ENCODE measurements around the gene PIK3R1. TPM values are rescaled to one million over a fixed set of nuclear protein-coding genes. Genes with fewer than 3 reads are reported as not detected.

Gene PIK3R1
- total RNA-seq, 1 experiment from 2014 or later, result 47.8 TPM

GRCh38 chr5:68286612-68286912 is 71.0 kb downstream of the PIK3R1 start:
- no peak for DNase-seq
- H3K36me3 ChIP-seq (ENCODE audit: control insufficient read depth, insufficient read depth, low read length), result peaks cover 4% of the 10 kb centered on the region; the same call in 1 of the 2 replicates
- Mint-ChIP-seq H3K27ac (ENCODE audit: unreplicated experiment) (no peak overlapping the region), H3K36me3 (ENCODE audit: insufficient read depth, unreplicated experiment) (peaks cover 27% of the 10 kb centered on the region), H3K4me3 (ENCODE audit: unreplicated experiment) (no peak overlapping the region), H3K27me3 (ENCODE audit: insufficient read depth, unreplicated experiment) (no peaks in the 10 kb centered on the region), H3K4me1 (ENCODE audit: low read depth, unreplicated experiment) (peaks cover 40% of the 10 kb centered on the region), H3K9me3 (ENCODE audit: unreplicated experiment) (no peaks in the 10 kb centered on the region)
- peaks cover 29% of the 10 kb centered on the region for H3K4me1 ChIP-seq
- no peak for TF ChIP-seq CTCF (IDR thresholded peaks at IDR 0.05; ENCODE audit: insufficient read depth in 1 of 2, low read depth in 1 of 2, low read length in 1 of 2, severe bottlenecking in 1 of 2, unreplicated experiment in 1 of 2)
- no peak overlapping the region for H3K4me3 ChIP-seq (ENCODE audit: low read depth, low read length)
- CTCF ChIA-PET, result interaction anchor here (0.5 to 1.7 kb wide), 5 partner anchors 34 to 279 kb away, joined by 3 to 8 read pairs (median 4); no protein-coding TSS in a partner anchor
- POLR2A ChIA-PET, result no interaction called here
- no TSS peak for BruUV-seq (replicated peaks)
- no peaks in the 10 kb centered on the region for H3K27me3 ChIP-seq (replicated peaks; ENCODE audit: control insufficient read depth, insufficient read depth, low read length)
- H3K9me3 ChIP-seq, result no peaks in the 10 kb centered on the region
- intact Hi-C loops (cut with micrococcal nuclease; ENCODE audit: unreplicated experiment), result loop anchor here (1.0 to 10.0 kb wide), 8 partner anchors 36 to 676 kb away; no protein-coding TSS in a partner anchor

- H3K36me3 ChIP-seq (ENCODE audit: control insufficient read depth, insufficient read depth, low read length), result no peaks in the 10 kb centered on the region; the same call in none of the 2 replicates
These were observed 72.0 kb downstream of the PIK3R1 start for GRCh38 chr5:68287631-68287975.

GRCh38 chr5:68287976-68288706 is 72.6 kb downstream of the PIK3R1 start:
- peaks cover 29% of the 10 kb centered on the region for H3K4me1 ChIP-seq
- peaks cover 2% of the 10 kb centered on the region for H3K36me3 ChIP-seq (ENCODE audit: control insufficient read depth, insufficient read depth, low read length)
- no TSS peak for BruUV-seq (replicated peaks)
- H3K27me3 ChIP-seq (replicated peaks; ENCODE audit: control insufficient read depth, insufficient read depth, low read length), result no peaks in the 10 kb centered on the region
- TF ChIP-seq CTCF (IDR thresholded peaks at IDR 0.05; ENCODE audit: insufficient read depth in 1 of 2, low read depth in 1 of 2, low read length in 1 of 2, severe bottlenecking in 1 of 2, unreplicated experiment in 1 of 2), result no peak
- Mint-ChIP-seq H3K4me1 (ENCODE audit: low read depth, unreplicated experiment) (peaks cover 40% of the 10 kb centered on the region), H3K9me3 (ENCODE audit: unreplicated experiment) (no peaks in the 10 kb centered on the region), H3K36me3 (ENCODE audit: insufficient read depth, unreplicated experiment) (peaks cover 23% of the 10 kb centered on the region), H3K27ac (ENCODE audit: unreplicated experiment) (peak overlapping the region; percentile 83), H3K4me3 (ENCODE audit: unreplicated experiment) (peak overlapping the region; percentile 88), H3K27me3 (ENCODE audit: insufficient read depth, unreplicated experiment) (no peaks in the 10 kb centered on the region)
- DNase-seq, result peak; percentile 75 to 76
- H3K9me3 ChIP-seq, result no peaks in the 10 kb centered on the region
- ChIA-PET POLR2A (interaction anchor here (0.6 kb wide), 1 partner anchor 1167 kb away, joined by 3 read pairs; no protein-coding TSS in a partner anchor), CTCF (interaction anchor here (0.7 kb wide), 1 partner anchor 73 kb away, joined by 3 read pairs; the partner anchor contains the start of gene PIK3R1)
- H3K4me3 ChIP-seq (ENCODE audit: low read depth, low read length), result peak overlapping the region; percentile 42
- intact Hi-C loops (cut with micrococcal nuclease; ENCODE audit: unreplicated experiment), result loop anchor here (2.0 to 10.0 kb wide), 6 partner anchors 34 to 675 kb away; no protein-coding TSS in a partner anchor

More at GRCh38 chr5:68287631-68287975, 72.0 kb downstream of the PIK3R1 start:
- TF ChIP-seq CTCF (IDR thresholded peaks at IDR 0.05; ENCODE audit: insufficient read depth in 1 of 2, low read depth in 1 of 2, low read length in 1 of 2, severe bottlenecking in 1 of 2, unreplicated experiment in 1 of 2), result no peak
- peak overlapping the region; percentile 39 for H3K27ac Mint-ChIP-seq (ENCODE audit: unreplicated experiment)
- H3K36me3 Mint-ChIP-seq (ENCODE audit: insufficient read depth, unreplicated experiment), result peaks cover 24% of the 10 kb centered on the region
- DNase-seq, result no peak
- POLR2A ChIA-PET, result no interaction called here
- intact Hi-C loops (cut with micrococcal nuclease; ENCODE audit: unreplicated experiment), result loop anchor here (2.0 to 10.0 kb wide), 6 partner anchors 35 to 675 kb away; no protein-coding TSS in a partner anchor
- H3K4me1 Mint-ChIP-seq (ENCODE audit: low read depth, unreplicated experiment), result peaks cover 40% of the 10 kb centered on the region
- H3K4me3 Mint-ChIP-seq (ENCODE audit: unreplicated experiment), result peak overlapping the region; percentile 88
- Histone ChIP-seq H3K4me1 (peaks cover 29% of the 10 kb centered on the region), H3K9me3 (no peaks in the 10 kb centered on the region), H3K4me3 (ENCODE audit: low read depth, low read length) (peak overlapping the region; percentile 42), H3K27me3 (replicated peaks; ENCODE audit: control insufficient read depth, insufficient read depth, low read length) (no peaks in the 10 kb centered on the region)
- CTCF ChIA-PET, result no interaction called here
- H3K9me3 Mint-ChIP-seq (ENCODE audit: unreplicated experiment), result no peaks in the 10 kb centered on the region
- no TSS peak for BruUV-seq (replicated peaks)
- H3K27me3 Mint-ChIP-seq (ENCODE audit: insufficient read depth, unreplicated experiment), result no peaks in the 10 kb centered on the region
